GM04503 (cell line): ENCODE data around the gene LMOD1.
A peak's percentile ranks its signal among the peaks of the same experiment; 100 is the strongest.

Experiments used
- DNase-seq: peaks from one replicate; pipeline ENCODE4 v3.0.0-alpha.2; 2012; ENCODE audit warnings: low read depth

The LMOD1 gene

DNA sequence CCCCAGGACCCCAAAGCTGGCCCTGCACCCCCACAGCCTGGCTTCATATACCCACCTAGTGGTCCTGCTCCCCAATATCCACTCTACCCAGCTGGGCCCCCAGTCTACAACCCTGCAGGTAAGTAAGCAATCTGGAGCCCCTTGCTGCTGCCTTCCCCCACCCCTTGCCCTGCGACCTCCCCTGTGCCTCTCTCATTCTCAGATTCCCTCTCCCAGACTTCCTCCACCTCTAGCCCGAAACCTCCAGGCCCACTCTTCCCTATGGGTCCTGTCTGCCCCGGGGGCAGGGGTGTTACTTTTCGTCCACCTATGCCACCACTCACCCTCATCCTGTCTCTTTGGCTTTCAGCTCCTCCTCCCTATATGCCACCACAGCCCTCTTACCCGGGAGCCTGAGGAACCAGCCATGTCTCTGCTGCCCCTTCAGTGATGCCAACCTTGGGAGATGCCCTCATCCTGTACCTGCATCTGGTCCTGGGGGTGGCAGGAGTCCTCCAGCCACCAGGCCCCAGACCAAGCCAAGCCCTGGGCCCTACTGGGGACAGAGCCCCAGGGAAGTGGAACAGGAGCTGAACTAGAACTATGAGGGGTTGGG lies 54.8 kb downstream of the LMOD1 start:
- DNase-seq: no peak

DNA sequence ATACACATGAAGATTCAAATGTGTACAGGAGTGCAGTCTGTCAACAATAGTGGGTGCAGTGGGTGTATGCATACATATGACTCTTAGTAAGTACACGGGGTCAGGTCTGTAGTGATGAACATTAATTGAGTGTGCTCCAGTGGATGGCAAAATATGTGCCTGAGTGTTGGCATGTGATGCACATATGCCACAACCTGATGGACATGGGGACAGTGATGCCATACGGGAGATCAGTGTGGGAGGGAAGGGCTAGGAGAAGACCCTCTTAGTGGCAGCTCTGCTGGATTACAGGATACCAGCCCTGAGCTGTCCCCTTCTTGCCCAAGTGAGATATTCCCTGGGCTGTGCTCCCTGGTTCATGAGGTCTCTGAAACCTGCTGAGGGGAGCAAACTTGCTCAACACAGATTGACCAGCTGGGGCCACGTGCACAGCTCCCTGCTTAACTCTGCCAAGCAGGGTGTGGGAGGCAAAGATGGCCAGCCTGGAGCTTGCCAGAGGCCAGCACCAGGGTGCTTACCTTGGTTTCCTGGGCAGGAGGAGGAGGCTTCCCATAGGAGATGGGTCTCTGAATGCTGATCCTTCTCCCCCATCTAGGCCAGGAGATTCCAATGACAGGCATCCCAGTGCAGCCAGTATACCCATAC lies 55.4 kb downstream of the LMOD1 start:
- no peak for DNase-seq

DNA sequence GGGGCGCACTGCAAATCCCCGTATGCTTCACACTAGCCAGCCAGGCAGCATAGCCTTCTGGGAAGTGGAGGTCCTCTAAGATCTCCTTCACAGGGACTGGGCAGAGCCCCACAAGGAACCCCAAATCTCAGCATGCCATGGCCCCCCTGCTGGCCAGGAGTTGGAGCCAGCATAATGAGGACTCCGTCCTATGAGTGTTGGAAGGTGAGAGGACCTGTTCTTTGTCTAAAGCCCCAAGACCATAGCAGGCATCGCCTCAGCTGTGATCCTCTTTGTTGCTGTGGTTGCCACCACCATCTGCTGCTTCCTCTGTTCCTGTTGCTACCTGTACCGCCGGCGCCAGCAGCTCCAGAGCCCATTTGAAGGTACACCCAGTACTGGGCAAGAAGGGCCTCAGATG lies 56.1 kb downstream of the LMOD1 start:
- no peak for DNase-seq

DNA sequence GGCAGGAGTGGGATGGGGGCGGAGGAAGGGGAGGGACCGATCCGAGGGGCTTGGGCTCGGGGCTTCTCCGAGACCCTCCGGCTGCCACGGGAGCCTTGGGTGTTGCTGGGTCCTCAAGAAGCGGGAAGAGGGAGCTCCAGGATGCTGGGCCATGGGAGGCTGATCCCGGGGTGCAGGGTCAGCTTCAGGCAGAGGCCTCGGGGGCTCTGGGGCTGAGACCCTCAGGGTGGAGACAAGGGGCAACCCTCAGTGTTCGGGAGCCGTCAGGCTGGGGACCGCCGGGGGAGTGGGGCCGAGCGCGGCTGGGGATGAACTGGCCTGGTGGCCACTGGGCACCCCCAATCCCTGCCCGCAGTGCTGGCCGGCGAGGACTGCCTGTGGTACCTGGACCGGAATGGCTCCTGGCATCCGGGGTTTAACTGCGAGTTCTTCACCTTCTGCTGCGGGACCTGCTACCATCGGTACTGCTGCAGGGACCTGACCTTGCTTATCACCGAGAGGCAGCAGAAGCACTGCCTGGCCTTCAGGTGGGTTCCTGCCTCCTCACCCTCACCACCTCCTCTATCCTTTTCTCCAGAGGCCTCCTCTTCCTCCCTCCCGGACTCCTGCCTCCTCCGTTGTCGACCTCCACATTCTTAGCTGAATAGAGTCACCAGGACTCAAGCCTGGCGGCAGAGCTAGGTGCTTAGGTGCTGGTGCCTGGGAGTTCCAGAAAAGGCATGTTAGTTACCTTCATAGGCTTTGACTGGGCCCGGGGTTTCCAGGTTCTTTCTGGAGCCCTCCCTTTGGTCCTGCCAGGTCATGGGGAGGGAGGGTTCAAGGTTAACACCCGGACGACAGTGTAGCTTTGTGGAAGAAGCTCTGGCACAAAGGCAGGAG lies 57.0 kb downstream of the LMOD1 start:
- DNase-seq: no peak

DNA sequence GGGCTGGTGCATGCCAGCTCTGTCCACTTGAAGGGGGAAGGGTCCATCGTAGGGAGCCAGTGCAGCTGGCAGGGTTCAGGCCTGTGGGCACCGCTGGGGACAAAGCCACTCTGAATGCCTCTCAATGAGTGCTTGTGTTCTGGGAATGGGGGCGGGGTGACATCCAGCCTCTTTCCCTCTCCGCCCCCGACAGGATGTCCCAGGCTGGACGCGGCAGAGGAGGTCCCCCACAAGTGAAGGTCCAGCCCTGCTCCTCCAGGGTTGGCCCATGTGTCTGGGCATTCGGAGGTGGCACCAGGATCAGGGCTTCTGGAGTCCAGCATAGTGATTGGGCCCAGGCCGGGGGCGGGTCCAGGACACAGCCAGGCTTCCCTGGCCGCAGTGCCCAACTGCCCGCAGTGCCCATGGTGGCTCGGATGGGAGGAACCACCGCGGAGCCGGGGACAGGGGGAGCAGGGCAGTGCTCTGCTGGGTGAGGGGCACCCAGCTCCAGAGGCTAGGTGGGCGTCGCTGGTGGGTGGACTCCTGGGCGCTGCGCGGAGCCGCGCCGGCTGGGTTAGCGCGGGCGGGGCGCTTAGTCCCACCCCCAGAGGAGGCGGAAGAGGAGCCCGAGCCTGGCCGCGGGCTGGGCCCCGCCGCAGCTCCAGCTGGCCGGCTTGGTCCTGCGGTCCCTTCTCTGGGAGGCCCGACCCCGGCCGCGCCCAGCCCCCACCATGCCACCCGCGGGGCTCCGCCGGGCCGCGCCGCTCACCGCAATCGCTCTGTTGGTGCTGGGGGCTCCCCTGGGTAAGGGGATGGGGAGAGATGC lies 57.9 kb downstream of the LMOD1 start, which contains the start of gene SHISA4:
SHISA4 (plus strand) TSS at position 617 of the 808 bp plus-strand sequence; CDS start at position 714, 97 bp downstream.
- DNase-seq: no peak

DNA sequence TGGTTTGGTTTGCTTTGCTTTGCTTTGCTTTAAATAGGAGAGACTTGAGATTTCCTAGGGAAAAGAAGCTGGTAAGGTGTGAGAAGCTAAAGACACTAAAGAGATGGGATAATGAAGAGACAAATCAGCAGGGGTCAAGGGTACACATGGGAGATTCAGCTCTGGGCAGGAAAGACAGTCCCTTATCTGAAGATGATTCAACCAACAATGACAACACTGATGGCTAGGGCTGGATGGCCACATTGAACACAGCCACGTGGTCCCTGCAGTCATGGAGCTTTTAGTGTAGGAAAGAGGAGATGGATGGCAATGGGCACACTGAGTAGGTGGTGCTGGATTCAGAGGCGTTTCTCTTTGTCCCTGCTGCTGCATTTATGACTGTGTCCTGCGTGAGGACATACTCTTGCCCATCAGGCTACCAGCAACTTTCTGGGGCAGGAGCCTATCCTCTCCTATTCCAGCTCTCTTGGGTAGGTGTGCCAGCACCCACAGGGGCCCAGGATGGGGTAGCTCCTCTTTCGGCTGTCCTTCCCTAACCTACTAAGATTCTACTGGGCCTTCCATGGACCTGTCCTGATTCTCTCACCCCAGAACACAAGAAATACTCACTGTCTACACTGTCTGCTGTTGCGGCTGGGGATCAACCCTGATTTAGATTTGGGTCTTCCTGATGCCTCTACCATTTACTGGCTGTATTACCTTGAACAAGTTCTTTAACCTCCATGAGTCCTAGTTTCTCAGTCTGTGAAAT lies 59.1 kb downstream of the LMOD1 start:
- DNase-seq: no peak

DNA sequence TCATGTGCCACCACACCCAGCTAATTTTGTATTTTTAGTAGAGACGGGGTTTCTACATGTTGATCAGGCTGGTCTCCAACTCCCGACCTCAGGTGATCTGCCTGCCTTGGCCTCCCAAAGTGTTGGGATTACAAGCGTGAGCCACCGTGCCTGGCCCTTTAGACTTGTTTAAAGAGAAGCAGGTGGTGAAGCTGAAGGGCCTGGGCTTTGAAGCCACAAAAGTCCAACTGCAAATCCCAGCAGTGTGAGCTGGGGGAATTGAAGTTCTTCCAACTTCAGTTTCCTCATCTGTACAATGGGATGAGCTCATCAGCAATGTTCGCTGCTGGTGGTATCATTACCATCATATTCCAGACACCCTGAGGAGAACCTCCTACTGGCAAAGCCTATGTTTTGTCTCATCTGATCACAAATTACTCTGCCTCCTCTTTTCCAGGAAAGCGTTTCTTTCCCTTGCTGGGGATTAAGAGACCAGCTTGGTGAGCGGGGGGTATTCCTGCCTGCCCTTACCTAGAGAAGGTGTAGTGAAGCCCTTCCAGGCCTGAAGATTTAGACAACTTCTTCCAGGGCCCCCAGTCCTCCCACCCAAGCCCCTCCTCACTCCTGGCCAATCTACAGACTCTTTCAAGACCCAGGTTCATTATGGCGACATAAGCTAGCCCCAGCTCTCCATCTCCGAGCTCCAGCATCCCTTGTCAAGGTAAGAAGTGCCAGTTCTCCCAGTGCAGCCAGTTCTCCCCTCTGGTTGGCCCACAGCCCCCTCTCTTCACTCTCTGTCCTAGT lies 60.1 kb downstream of the LMOD1 start:
- DNase-seq: no peak

DNA sequence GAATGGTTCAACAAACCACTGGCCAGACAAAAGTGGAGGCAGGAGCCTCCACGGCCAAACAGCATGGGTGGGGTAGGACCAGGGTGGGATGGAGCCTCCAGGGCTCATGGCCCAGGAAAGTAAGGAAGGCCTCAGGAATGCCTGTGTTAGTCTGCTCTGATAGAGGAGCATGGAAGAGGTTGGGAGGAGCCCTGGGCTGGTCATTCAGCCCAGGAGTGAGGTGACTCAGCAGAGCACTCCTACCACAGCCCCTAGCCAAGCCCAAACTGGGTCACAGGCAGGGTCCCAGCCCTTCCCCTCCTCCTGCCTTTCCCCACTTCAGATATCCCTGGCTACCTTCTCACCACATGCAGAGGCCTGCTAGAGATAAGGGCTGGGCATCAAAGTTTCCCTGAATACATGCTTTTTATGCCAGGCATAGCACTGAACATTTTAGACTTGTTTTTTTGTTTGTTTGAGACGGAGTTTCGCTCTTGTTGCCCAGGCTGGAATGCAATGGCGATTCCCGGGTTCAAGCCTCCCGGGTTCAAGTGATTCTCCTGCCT lies 60.7 kb downstream of the LMOD1 start:
- DNase-seq: no peak

DNA sequence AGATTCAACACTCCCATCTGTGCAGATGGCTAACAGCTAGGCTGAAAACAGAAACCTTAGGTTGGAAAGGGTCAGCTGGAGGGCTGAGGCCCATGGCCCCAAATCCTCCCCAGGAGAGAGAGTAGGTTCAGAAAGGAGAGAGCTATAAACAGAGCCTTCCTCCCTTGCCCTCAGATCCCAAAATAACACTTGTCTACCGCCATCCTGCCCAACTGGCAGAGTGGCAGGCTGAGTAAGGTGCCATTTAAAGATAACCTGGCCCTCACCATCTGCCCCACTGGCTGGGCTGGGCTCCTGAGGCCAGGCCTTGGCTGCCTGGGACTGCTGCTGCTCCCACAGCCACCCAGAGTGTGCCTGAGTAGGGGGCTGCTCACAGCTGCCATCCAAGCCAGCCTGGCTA lies 61.9 kb downstream of the LMOD1 start:
- no peak for DNase-seq

DNA sequence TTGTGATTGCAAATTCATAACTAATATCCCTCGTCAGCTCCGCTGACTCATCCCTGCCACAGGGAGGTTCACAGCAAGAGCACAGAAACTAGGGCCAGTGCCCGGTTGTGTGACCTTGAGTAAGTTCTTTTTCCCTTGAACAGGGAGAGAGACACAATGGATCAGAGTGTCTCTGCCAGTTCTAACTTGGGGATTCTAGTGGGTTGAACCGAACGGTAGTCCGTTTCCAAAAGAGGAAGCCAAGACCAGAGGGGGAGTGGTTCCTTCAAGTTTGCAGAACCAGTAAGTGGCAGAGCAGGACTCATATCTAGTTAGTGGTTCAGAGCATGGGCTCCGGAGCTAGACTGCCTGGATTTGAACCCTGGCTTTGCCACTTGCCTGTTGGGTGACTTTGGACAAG lies 62.6 kb downstream of the LMOD1 start:
- DNase-seq: no peak

DNA sequence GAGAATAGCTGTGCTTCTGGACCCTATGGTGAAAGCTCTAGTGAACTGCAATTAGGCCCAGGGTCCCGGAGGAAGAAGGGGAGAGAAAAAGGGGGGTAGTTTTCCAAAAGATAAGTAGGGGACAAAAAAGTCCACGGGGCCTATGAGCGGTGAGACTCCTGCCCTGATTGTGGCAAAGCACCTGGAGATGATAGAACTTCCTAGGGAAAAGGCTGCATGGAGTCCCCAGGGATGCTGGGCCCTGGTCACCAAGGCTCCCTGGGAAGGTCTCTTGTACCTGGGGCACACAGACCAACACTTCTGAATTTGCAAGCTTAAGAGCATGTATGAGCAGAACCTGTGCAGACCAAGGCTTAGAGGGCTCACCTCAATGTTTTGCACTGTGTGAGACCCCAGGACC lies 63.1 kb downstream of the LMOD1 start:
- DNase-seq: no peak

DNA sequence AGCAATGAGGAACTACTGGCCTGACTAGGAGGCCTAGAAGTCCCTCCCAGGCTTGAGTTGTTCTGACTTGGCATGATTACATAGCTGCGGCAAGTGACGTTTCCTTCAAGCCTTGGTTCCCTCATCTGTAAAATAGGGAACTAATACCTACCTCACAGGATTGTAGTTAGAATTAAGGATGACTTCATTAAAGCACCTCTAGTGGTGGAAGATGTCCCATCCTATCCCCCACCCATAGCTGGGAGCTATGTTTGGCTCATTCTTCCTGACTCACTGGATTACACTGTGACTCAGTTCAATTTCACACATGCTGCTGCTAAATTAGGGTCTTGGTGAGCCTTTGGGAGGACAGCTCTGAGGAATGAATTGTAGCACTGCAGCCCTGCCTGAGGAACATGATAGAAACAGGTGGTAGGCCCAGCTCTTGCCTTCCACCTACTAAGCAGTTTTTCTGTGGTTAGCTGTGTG lies 63.6 kb downstream of the LMOD1 start:
- peak; percentile 69 for DNase-seq

DNA sequence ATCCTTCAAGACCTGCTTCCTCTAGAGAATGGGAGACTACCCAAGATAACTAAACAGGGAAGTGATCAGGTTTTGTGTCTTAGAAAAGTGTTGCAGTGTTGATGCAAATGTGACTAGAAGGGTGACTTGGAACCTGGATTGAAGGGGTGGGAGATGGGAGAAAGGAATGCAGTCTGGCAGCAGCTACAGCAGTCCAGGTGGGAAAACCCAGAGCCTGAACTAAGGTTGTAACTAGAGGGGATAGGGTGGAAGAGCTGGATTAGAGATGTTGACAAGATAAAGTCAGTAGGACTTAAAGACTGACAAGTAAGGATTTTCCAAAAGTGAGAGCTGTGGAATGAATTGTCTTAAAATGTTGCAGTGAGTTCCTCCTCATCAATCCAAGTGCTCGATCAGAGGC lies 64.7 kb downstream of the LMOD1 start:
- DNase-seq: no peak

DNA sequence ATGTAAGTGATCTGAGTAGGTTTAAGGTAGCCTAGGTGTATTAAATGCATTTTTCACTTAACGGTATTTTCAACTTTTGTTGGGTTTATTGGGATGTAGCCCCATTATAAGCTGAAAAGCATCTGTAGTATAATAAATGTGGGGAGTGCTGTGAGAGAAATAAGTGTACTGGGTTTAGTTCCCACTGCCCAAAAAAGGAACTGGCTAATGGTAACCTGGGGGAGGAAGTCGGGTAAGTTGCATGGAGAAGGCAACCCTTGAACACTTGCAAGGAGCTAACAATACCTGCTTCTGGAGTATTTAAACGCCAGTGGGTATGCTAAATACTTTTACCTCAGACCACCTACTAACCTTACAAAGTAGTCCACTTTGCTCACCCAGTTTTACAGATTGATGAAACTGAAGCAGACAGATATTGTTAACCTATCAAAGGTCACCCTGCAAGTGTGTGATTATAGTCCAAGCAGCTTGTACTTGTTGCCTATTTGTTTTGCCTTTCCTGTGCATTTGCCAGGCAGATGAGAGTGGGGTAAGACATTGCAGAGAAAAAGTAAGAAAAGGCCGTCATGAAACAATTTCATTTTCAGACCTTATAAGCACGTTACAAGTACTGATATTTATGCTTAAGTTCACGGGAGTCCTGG lies 65.3 kb downstream of the LMOD1 start:
- DNase-seq: no peak

DNA sequence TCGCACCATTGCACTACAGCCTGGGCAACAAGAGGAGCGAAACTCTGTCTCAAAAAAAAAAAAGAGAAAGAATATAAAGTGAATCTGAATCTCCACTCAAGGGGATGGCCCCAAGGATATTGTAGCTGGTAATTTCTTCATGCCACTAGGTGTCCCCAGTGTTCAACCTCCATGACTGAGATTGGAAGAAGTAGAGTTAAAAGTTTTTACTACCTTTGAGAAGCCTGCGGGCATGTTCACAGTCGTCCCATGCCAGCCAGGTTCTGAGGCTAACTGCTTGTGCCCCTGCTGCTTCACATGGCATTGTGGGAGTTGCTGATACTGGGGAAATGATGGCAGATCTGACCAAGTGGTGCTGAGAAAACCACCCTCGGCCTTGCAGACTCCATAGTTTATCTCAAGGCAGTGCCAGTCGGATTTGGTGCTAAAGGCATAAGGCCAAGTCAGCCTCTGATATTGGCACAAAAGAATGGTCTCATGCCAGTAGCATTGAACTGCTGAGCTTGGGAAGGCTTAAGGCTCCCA lies 68.4 kb downstream of the LMOD1 start:
- DNase-seq: no peak

DNA sequence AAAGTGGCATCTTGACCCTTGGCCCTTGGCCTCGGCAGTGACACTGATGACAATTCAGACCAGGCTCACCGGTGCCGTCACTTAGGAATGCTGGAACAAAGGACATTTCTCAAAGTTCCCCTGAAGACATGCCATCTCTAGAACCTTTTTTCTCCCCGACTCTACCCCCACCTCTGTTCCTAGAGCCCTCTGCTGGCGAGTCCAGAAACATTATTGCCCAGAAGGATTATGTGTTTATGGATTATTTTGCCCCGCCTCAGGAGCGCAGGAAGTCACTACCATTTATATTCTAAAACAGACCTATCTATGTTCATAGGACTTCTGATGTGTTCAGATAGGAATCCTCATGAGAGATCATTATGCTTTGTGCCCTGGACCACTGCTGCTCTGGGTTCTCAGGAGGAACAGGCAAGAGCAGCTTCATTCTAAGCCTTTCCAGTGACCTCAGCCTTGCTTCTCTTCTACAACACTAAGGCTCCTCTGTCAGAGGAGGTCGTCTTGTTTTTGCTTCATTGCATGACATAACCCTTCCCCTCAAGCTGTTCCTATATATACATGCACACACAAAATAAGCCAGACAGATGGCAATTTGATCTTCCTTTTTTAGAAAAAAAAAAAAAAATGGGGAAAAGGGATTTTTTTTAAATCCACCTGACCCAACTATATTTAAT lies 70.1 kb downstream of the LMOD1 start:
- no peak for DNase-seq

DNA sequence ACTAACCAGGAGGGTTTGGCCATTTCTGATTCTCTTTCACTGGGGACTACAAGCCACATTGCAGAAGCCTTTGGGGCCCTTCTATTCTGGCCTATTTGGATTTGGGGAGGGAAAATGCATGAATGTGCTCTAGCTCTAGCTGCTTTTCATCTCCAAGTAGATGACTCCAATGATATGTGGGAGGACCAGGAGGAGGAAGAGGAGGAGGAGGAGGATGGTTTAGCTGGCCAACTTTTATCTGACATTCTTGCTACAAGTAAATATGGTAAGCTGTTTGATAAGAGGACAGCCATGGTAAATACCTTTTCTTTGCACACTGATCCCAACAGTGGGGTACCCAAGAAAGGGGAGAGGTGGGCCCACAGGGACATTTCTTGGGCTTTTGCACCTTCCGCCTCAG lies 71.7 kb downstream of the LMOD1 start:
- no peak for DNase-seq

DNA sequence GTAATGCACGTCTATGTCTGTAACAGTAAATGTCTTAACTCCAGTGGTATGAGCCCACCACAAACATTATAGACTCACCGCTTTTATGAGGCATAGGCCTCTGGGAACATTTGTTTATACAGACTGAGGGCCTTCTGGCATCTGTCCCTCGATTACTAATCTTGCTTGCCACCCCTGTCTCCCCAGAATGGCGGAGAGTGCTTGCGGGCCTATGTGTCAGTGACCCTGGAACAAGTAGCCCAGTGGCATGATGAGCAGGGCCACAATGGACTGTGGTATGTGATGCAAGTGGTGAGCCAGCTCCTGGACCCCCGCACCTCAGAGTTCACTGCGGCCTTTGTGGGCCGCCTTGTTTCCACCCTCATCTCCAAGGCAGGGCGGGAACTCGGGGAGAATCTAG lies 76.0 kb downstream of the LMOD1 start:
- no peak for DNase-seq

DNA sequence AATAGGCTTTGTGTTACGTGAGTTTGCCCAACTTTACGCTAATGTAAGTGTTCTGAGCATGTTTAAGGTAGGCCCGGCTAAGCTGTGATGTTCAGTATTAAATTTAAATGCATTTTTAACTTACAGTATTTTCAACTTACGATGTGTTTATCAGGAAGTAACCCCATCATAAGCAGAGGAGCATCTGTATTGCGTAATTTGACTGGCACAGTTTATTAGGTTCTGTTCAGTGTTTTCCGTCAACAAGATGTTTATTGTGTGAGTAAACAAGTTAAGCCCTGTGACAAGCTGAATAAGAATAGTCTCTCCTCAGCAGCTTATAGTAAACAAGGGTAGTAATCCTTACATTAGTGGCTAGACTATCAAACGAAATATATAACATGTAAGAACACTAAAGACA lies 84.9 kb downstream of the LMOD1 start:
- DNase-seq: no peak
